ENCODE results near the gene IFT122.

GRCh38 chr3:129535075-129535474 is 95.1 kb downstream of the IFT122 start:
- TF ChIP-seq POLR2A (IDR thresholded peaks at IDR 0.05; ENCODE audit: low read depth, low read length), result no peak
- no peak for TF ChIP-seq POLR2AphosphoS5 (IDR thresholded peaks at IDR 0.05; ENCODE audit: low read depth, low read length)

Measured in GM12891 (cell line).